ENCODE measurements around the gene MAP2K3.

DNA sequence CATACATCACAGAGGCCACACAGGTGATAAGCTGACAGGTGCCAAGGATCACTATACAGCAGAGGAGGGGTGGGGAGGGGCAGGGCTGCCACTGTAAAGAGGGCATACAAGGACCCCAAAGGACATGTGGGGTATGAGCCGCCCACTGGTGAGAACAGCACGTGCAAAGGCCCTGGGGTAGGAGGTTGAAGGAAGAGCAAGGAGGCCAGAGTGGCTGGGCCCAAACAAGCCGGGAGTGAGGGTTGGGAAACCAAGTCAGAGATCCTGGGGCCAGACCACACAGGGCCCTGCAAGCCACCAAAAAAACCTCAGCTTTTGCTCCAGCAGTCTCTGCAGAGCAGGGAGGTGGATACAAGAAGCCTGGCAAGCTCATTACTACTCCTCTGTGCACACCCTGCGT, 37.8 kb upstream of the MAP2K3 start:
- TF ChIP-seq CTCF (IDR thresholded peaks at IDR 0.05), result no peak
- TF ChIP-seq EZH2 (IDR thresholded peaks at IDR 0.05), result no peak
